Activated T-helper 9 cell treated with anti-CD3 and anti-CD28 coated beads, Interleukin-2, amount 50 U/mL, for 16 hours (primary cell): ENCODE data around the gene ATP11B.
"Not testable (repeated sequence)": the region's sequence is repeated elsewhere in the genome, so short reads cannot be mapped to it uniquely, and the experiment has no call there.

Experiments used
- DNase-seq: peaks from one replicate; pipeline ENCODE4 v3.0.0-alpha.2; 2020; ENCODE audit warnings: low read depth

Gene ATP11B

GRCh38 chr3:182795389-182795782 lies 2.1 kb downstream of the ATP11B start:
- DNase-seq, result no peak

GRCh38 chr3:182796310-182796709 lies 3.0 kb downstream of the ATP11B start:
- no peak for DNase-seq

GRCh38 chr3:182797876-182798275 lies 4.6 kb downstream of the ATP11B start:
- no peak for DNase-seq

GRCh38 chr3:182799143-182799542 lies 5.8 kb downstream of the ATP11B start:
- not testable (repeated sequence) for DNase-seq

GRCh38 chr3:182800508-182800907 lies 7.2 kb downstream of the ATP11B start:
- DNase-seq, result no peak

- no peak for DNase-seq
Measured at GRCh38 chr3:182802413-182803390, 9.4 kb downstream of the ATP11B start.

GRCh38 chr3:182803596-182803995 lies 10.3 kb downstream of the ATP11B start:
- DNase-seq, result no peak

- DNase-seq, result no peak
Measured at GRCh38 chr3:182807061-182807460, 13.8 kb downstream of the ATP11B start.

- DNase-seq, result no peak
Measured at GRCh38 chr3:182808041-182808770, 14.9 kb downstream of the ATP11B start.

- no peak for DNase-seq
Measured at GRCh38 chr3:182809531-182809930, 16.2 kb downstream of the ATP11B start.

GRCh38 chr3:182810574-182811268 lies 17.4 kb downstream of the ATP11B start:
- no peak for DNase-seq

GRCh38 chr3:182811269-182811596 lies 17.9 kb downstream of the ATP11B start:
- DNase-seq, result no peak

GRCh38 chr3:182812123-182812522 lies 18.8 kb downstream of the ATP11B start:
- no peak for DNase-seq

GRCh38 chr3:182814419-182815062 lies 21.2 kb downstream of the ATP11B start:
- DNase-seq, result no peak

- DNase-seq, result no peak
Measured at GRCh38 chr3:182816181-182816580, 22.9 kb downstream of the ATP11B start.

- no peak for DNase-seq
Measured at GRCh38 chr3:182818296-182818978, 25.1 kb downstream of the ATP11B start.

- DNase-seq, result no peak
Measured at GRCh38 chr3:182821221-182821981, 28.1 kb downstream of the ATP11B start.

GRCh38 chr3:182822260-182822659 lies 29.0 kb downstream of the ATP11B start:
- DNase-seq, result not testable (repeated sequence)

GRCh38 chr3:182824957-182825356 lies 31.7 kb downstream of the ATP11B start:
- no peak for DNase-seq

- no peak for DNase-seq
Measured at GRCh38 chr3:182829761-182830405, 36.6 kb downstream of the ATP11B start.
